Measurements from ENCODE around the gene TARBP2.

- TF ChIP-seq POLR2A (IDR thresholded peaks at IDR 0.05; ENCODE audit: low read length), result no peak
- TF ChIP-seq GATA1 (IDR thresholded peaks at IDR 0.05; ENCODE audit: low read depth, low read length), result no peak
Measured at GRCh38 chr12:53502983-53503728, 2.1 kb downstream of the TARBP2 start.

All from erythroblast (primary cell).